Activated CD4-positive, alpha-beta T cell treated with anti-CD3 and anti-CD28 coated beads for 48 hours (primary cell): ENCODE measurements around the gene GSTT4.
"Not testable (repeated sequence)": the region's sequence is repeated elsewhere in the genome, so short reads cannot be mapped to it uniquely, and the experiment has no call there.

Source experiments
- DNase-seq: peaks from one replicate; pipeline ENCODE4 v3.0.0-alpha.2; 2020

The GSTT4 gene

DNA sequence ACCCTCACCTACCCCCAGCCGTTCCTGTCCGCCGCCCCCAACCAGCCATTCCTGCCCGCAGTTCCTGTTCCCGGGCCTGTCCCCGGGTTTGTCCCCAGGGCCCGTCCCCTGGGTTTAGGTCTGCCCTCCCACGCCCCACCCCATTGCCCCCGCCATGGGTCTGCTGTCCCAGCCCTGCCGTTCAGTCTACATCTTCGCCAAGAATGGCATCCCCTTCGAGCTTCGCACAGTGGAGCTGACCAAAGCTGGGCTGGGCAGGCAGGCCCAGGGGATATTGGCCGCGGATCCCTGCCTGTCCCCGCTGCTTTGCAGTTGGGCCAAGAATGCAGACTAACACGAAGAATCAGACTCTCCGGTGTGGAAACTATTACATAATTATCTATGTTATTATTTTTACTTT lies 55.5 kb downstream of the GSTT4 start:
- DNase-seq, result not testable (repeated sequence)
